NCI-H748 (cell line): ENCODE measurements around the gene LGI4.
"Not testable (repeated sequence)": the region's sequence is repeated elsewhere in the genome, so short reads cannot be mapped to it uniquely, and the experiment has no call there.

Source experiments
- DNase-seq: peaks from one replicate; lab custom pipeline; 2025; ENCODE audit not compliant: unreplicated experiment; lab: John Stamatoyannopoulos, UW

LGI4 gene

GRCh38 chr19:35107545-35107944 lies 27.3 kb downstream of the LGI4 start:
- DNase-seq, result no peak

DNA sequence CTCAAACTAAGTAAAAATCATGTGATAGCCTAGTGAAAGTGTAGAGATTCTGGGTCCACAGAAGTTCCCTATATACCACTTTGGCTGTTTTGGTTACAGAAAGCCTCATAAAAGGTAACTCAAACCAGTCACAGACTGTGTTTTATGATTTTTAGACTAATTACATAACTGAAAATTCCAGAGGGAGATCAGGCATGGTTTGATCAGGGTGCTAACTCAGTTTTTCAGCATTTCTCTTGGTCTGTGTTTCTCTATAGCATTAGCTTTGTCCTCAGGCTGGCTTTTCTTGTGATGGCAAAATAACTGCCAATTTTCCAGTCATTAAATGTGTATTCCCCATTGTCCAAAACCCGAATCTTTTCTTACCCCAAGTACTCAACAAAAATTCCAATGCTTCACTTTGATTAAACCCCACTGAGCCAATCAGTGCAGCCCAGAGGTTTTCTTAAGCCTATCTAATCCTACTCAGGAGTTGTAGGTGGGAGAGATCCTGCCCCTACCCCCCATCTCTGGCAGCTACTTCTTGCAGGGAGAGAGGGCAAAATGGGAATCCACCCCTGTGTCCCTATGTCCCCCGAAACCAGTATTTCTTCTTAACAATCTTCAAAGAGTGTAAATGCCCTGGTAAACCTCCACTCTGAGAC lies 27.8 kb downstream of the LGI4 start:
- DNase-seq, result no peak

GRCh38 chr19:35106291-35106583 lies 28.6 kb downstream of the LGI4 start:
- DNase-seq, result no peak

- DNase-seq, result no peak
Observed at GRCh38 chr19:35105411-35106290, 29.2 kb downstream of the LGI4 start.

- DNase-seq, result no peak
Observed at GRCh38 chr19:35105047-35105410, 29.8 kb downstream of the LGI4 start.

- no peak for DNase-seq
Observed at GRCh38 chr19:35104361-35104760, 30.5 kb downstream of the LGI4 start.

- DNase-seq, result not testable (repeated sequence)
Observed at GRCh38 chr19:35103614-35104013, 31.2 kb downstream of the LGI4 start.

GRCh38 chr19:35101949-35102348 lies 32.9 kb downstream of the LGI4 start:
- DNase-seq, result not testable (repeated sequence)

GRCh38 chr19:35100588-35101533 lies 34.0 kb downstream of the LGI4 start:
- DNase-seq, result no peak

DNA sequence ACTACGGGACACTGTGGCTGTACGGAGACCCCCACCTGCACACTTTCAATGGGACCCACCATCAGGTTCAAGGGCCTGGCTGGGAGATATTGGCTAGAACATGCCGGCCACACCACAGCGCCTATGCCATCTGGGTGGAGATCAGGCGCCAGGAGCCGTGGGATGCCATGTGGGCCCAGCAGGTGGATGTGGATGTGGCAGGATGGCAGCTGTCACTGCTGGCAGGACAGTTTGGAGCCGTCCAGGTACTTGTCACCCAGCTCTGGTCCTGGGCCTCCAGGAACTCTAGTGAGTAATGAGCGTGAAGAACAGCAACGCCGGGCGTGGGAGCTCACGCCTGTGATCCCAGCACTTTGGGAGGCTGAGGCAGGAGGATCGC lies 35.0 kb downstream of the LGI4 start:
- DNase-seq, result no peak

DNA sequence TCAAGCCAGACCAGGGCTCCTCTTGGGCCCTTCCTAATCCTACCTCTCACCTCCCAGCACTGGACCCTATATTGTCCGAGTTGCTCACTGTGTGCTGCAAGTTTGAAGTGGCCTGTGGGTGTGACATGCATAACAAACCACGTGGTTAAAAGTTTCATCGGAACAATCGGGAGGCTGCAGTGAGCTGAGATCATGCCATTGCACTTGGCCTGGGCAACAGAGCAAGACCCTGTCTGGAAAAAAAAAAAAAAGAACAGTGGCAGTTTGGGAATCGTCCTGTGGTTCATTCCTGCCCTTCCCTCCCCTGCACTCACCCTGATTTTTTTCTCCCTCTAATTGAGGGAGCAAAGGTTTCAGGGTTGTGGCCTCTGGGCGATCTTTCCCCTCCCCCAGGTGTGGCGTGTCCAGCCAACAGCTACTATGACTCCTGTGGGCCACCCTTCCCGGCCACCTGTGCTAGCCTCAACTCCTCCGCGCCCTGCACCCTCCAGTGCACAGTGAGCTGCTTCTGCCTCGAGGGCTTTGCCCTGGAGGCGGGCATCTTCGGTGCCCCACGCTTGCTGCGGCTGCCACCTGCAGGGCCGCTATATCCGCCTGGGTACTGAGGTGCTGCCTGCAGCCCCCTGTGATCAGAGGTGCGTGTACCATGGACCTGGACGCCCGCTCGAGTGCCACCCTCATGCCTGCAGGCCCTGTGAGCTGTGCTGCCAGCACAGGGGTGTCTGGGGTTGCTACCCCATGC lies 35.5 kb downstream of the LGI4 start:
- DNase-seq, result no peak

DNA sequence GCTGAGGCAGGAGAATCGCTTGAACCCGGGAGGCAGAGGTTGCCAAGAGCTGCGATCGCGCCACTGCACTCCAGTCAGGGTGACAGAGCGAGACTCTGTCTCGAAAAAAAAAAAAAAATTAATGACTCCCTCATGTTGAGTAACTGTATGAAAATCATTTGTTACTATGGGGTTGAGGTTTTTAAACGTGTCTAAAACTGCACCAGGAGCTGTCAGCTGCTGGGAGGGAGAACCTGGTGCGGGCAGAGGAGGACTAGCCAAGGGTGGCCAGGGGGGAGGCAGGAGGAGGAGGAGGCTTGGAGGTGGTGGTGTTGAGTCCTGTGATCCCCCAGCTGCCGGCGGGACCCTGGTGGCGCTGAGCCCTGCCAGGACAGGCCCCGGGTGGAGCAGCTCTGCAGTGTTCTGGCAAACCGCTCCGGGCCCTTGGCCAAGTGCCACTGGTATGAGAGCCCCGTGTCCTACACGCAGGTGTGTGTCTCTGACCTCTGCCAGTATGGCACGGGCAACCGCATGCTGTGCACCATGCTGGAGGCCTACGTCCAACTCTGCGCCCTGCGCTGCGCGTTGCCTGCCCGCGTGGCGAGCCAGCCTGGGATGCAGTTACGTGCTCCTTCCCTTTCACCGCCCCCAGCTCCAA lies 36.3 kb downstream of the LGI4 start:
- no peak for DNase-seq

GRCh38 chr19:35095667-35096368 lies 39.0 kb downstream of the LGI4 start:
- DNase-seq, result no peak

DNA sequence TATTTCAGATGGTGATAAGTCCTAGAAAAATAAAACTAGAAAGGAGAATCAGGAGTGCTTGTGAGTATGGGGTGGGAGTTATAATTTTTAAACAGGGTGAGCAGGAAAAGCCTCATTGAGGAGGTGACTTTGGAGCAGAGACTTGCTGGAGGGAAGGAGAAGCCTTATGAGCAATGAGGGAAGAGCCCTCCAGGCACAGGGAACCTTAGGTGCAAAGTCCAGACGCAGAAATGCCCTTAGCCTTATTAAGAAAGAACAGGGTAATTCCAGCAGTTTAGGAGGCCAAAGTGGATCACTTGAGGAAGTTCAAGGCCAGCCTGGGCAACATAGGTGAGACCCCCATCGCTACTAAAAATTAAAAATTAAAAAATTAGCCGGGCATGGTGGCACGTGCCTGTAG lies 40.2 kb downstream of the LGI4 start:
- no peak for DNase-seq

GRCh38 chr19:35093941-35094647 lies 40.8 kb downstream of the LGI4 start:
- no peak for DNase-seq

DNA sequence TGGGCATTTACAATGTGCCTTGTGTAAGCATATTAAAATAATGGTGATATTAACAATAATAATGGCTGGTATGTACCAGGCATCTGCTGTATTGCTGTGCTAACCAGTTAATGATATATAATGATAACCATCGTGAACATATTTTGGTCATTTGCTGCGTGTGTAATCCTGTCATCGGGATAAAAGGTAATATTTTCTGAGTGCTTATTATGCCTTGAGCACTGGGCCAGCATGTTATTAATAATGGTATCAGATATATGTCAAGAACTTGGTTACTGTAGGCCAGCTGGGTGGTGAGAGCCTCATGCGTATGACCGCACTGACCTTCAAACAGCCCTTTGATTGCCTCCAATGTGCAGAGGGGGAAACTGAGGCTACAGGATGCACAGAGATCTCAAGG lies 41.4 kb downstream of the LGI4 start:
- DNase-seq, result no peak

- DNase-seq, result peak; percentile 65
Observed at GRCh38 chr19:35090506-35091214, 44.2 kb downstream of the LGI4 start.

DNA sequence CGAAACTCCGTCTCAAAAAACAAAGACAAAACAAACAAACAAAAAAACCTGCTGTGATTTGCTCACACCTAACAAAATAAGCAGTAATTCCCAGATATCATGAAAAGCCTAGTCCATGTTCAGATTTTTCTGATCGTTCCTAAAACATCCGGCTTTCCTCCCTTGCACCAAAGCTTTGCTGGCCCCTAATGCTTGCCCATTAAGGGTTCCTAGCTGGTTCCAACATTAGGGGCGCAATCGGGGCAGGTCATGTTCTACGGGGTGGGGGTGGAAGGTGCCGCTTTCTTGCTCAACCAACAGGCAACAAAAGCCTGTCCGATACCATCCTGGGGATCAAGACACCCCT lies 44.7 kb downstream of the LGI4 start:
- no peak for DNase-seq

GRCh38 chr19:35089554-35089953 lies 45.3 kb downstream of the LGI4 start:
- no peak for DNase-seq
